ENCODE data around the gene PRKG1. TPM values are rescaled to one million over a fixed set of nuclear protein-coding genes. Genes with fewer than 3 reads are reported as not detected.

PRKG1 gene
- polyA plus RNA-seq, 1 donor (not counting 4 experiments of a cell fraction or from before 2014, with no cell fraction given), result 0.24 TPM

- Histone ChIP-seq H3K9ac (ENCODE audit: control insufficient read depth, extremely low read depth, insufficient read depth, low read length) (no peak overlapping the region), H3K4me2 (ENCODE audit: control insufficient read depth, extremely low read depth, insufficient read depth, low read depth, low read length) (no peak overlapping the region), H3K9me3 (ENCODE audit: control insufficient read depth, low read depth, low read length) (no peaks in the 10 kb centered on the region), H2AFZ (ENCODE audit: control insufficient read depth, low read length) (no peak overlapping the region), H3K27me3 (ENCODE audit: control insufficient read depth, extremely low read depth, insufficient read depth, low read length) (no peaks in the 10 kb centered on the region), H3K36me3 (ENCODE audit: control insufficient read depth in 2 of 2, extremely low read depth in 1 of 2, insufficient read depth in 2 of 2, low read length in 2 of 2) (no peaks in the 10 kb centered on the region), H3K79me2 (ENCODE audit: control insufficient read depth, insufficient read depth, low read length) (no peaks in the 10 kb centered on the region), H3K4me1 (ENCODE audit: control insufficient read depth, extremely low read depth, insufficient read depth, low read length) (no peaks in the 10 kb centered on the region), H4K20me1 (ENCODE audit: control insufficient read depth, extremely low read depth, insufficient read depth, low read length) (no peaks in the 10 kb centered on the region), H3K27ac (ENCODE audit: control insufficient read depth, insufficient read depth, low read length) (no peak overlapping the region), H3K9me1 (ENCODE audit: control insufficient read depth, extremely low read depth, insufficient read depth, low read length) (no peaks in the 10 kb centered on the region), H3K4me3 (ENCODE audit: control insufficient read depth in 2 of 3, extremely low read depth in 1 of 3, insufficient read depth in 2 of 3, low read depth in 1 of 3, low read length in 3 of 3) (no peak overlapping the region)
- no peak for TF ChIP-seq CTCF (optimal IDR thresholded peaks at IDR 0.05 in 1 of 3, IDR thresholded peaks at IDR 0.05 in 1 of 3, conservative IDR thresholded peaks at IDR 0.05 in 1 of 3; ENCODE audit: extremely low read depth in 1 of 3, insufficient read depth in 2 of 3, low read length in 3 of 3)
- TF ChIP-seq EZH2 (IDR thresholded peaks at IDR 0.05; ENCODE audit: low read length), result no peak
- DNase-seq (ENCODE audit: low read depth, low spot score) (no peak), FAIRE-seq (peak; percentile 60)
- dilution Hi-C loops (cut with MboI; ENCODE audit: extremely low pct_ligation_motif_present, low sequenced_read_pairs), result no loop called here
Observed at GRCh38 chr10:51718804-51719291, 644.6 kb downstream of the PRKG1 start.

- Histone ChIP-seq H3K4me3 (ENCODE audit: control insufficient read depth in 2 of 3, extremely low read depth in 1 of 3, insufficient read depth in 2 of 3, low read depth in 1 of 3, low read length in 3 of 3) (no peak overlapping the region), H3K27ac (ENCODE audit: control insufficient read depth, insufficient read depth, low read length) (no peak overlapping the region), H3K27me3 (ENCODE audit: control insufficient read depth, extremely low read depth, insufficient read depth, low read length) (no peaks in the 10 kb centered on the region), H3K9me3 (ENCODE audit: control insufficient read depth, low read depth, low read length) (no peaks in the 10 kb centered on the region), H3K36me3 (ENCODE audit: control insufficient read depth in 2 of 2, extremely low read depth in 1 of 2, insufficient read depth in 2 of 2, low read length in 2 of 2) (no peaks in the 10 kb centered on the region), H3K79me2 (ENCODE audit: control insufficient read depth, insufficient read depth, low read length) (no peaks in the 10 kb centered on the region), H3K4me1 (ENCODE audit: control insufficient read depth, extremely low read depth, insufficient read depth, low read length) (no peaks in the 10 kb centered on the region), H3K9ac (ENCODE audit: control insufficient read depth, extremely low read depth, insufficient read depth, low read length) (no peak overlapping the region), H3K9me1 (ENCODE audit: control insufficient read depth, extremely low read depth, insufficient read depth, low read length) (no peaks in the 10 kb centered on the region), H2AFZ (ENCODE audit: control insufficient read depth, low read length) (no peak overlapping the region), H4K20me1 (ENCODE audit: control insufficient read depth, extremely low read depth, insufficient read depth, low read length) (no peaks in the 10 kb centered on the region), H3K4me2 (ENCODE audit: control insufficient read depth, extremely low read depth, insufficient read depth, low read depth, low read length) (no peak overlapping the region)
- dilution Hi-C loops (cut with MboI; ENCODE audit: extremely low pct_ligation_motif_present, low sequenced_read_pairs), result no loop called here
- FAIRE-seq, result no peak
- no peak for DNase-seq (ENCODE audit: low read depth, low spot score)
- TF ChIP-seq EZH2 (IDR thresholded peaks at IDR 0.05; ENCODE audit: low read length) (no peak), CTCF (optimal IDR thresholded peaks at IDR 0.05 in 1 of 3, IDR thresholded peaks at IDR 0.05 in 1 of 3, conservative IDR thresholded peaks at IDR 0.05 in 1 of 3; ENCODE audit: extremely low read depth in 1 of 3, insufficient read depth in 2 of 3, low read length in 3 of 3) (no peak)
Observed at GRCh38 chr10:51724038-51724437, 649.8 kb downstream of the PRKG1 start.

Measured in keratinocyte (primary cell).